Measurements from ENCODE around the gene RNF20.
"Not testable (repeated sequence)": the region's sequence is repeated elsewhere in the genome, so short reads cannot be mapped to it uniquely, and the experiment has no call there.

Gene RNF20

DNA sequence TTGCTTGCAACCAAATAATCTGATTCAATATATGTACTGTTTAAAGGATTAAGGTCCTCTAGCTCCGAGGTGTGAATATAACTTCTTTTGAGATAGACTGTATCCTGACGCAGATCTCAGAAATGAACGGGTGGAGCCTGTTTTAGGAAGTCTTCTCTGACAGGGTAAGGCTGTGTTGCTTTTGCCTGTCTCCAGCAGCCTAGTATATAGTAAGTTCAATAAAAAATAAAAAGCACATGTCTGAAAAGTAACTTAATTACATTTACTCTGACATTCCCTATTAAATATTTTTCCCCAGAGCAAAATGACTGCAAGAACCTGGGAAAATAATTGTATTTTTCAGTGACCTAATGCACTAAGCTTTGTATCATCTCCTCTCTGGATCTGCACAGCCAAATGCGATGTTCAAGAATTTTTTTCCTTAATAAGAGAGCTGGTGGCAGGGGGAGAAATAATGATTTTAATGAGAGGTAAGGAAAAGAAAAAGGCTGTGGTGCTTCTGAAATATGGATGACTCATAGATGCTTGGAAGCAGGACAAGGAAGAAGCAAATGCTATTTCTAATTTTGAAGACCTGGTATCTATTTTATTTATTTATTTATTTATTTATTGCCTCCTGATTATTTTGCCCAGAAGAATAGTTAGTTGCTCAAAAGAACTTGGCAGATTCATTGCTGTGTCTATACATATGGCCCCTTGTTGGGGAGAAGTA, 53.8 kb downstream of the RNF20 start (continued):
- no peak for TF ChIP-seq SP7 (tag by site-specific recombination; IDR thresholded peaks at IDR 0.05)

DNA sequence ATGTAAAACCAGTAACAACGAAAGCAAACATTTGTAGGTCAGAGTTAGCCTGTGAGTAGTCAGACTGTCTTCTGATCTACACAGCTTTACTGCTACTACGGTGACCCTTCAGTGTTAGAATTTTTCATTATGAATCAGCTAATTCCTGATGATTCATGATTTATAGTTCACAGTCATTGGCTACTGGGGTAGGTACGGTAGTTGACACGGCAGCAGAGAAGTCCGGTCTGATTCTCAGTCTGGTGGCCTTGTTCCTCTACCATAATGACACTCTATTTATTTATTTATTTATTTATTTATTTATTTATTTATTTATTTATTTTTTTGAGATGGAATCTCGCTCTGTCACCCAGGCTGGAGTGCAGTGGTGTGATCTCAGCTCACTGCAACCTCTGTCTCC, 56.4 kb downstream of the RNF20 start:
- POLR2A ChIA-PET; H3K9me3 ChIP-seq (ENCODE audit: control insufficient read depth, insufficient read depth, low read depth, low read length); H3K27ac ChIP-seq (ENCODE audit: extremely low read depth, low read depth, low read length); H3K4me1 ChIP-seq (ENCODE audit: control insufficient read depth, insufficient read depth, low read length); H3K36me3 ChIP-seq (ENCODE audit: control insufficient read depth in 2 of 2, insufficient read depth in 1 of 2, low read length in 2 of 2); H3K4me3 ChIP-seq (ENCODE audit: low read depth, low read length): not testable (repeated sequence)
- CTCF ChIA-PET = interaction anchor here (1.0 to 2.0 kb wide), 2 partner anchors 12 to 23 kb away, joined by 5 to 6 read pairs; no protein-coding TSS in a partner anchor
- TF ChIP-seq ZBTB8A (tag by site-specific recombination; IDR thresholded peaks at IDR 0.05) = peak; percentile 53
- peak; percentile 25 for TF ChIP-seq ZNF510 (tag by site-specific recombination; IDR thresholded peaks at IDR 0.05; ENCODE audit: insufficient replicate concordance)
- peak; percentile 76 for TF ChIP-seq ZNF555 (tag by site-specific recombination; conservative IDR thresholded peaks at IDR 0.05)
- TF ChIP-seq ZNF426 (tag by site-specific recombination; IDR thresholded peaks at IDR 0.05) = peak; percentile 73
- TF ChIP-seq, protein P1, sequence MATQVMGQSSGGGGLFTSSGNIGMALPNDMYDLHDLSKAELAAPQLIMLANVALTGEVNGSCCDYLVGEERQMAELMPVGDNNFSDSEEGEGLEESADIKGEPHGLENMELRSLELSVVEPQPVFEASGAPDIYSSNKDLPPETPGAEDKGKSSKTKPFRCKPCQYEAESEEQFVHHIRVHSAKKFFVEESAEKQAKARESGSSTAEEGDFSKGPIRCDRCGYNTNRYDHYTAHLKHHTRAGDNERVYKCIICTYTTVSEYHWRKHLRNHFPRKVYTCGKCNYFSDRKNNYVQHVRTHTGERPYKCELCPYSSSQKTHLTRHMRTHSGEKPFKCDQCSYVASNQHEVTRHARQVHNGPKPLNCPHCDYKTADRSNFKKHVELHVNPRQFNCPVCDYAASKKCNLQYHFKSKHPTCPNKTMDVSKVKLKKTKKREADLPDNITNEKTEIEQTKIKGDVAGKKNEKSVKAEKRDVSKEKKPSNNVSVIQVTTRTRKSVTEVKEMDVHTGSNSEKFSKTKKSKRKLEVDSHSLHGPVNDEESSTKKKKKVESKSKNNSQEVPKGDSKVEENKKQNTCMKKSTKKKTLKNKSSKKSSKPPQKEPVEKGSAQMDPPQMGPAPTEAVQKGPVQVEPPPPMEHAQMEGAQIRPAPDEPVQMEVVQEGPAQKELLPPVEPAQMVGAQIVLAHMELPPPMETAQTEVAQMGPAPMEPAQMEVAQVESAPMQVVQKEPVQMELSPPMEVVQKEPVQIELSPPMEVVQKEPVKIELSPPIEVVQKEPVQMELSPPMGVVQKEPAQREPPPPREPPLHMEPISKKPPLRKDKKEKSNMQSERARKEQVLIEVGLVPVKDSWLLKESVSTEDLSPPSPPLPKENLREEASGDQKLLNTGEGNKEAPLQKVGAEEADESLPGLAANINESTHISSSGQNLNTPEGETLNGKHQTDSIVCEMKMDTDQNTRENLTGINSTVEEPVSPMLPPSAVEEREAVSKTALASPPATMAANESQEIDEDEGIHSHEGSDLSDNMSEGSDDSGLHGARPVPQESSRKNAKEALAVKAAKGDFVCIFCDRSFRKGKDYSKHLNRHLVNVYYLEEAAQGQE (tag by site-specific recombination; IDR thresholded peaks at IDR 0.05) = peak; percentile 40; the same call in 1 of the 2 replicates
- TF ChIP-seq ZBTB21 (tag by site-specific recombination; IDR thresholded peaks at IDR 0.05) = 0 out of 2 replicates have a peak, but pooled peaks have one; percentile 21
- 0 out of 2 replicates have a peak, but pooled peaks have one; percentile 49 for TF ChIP-seq ZNF560 (tag by site-specific recombination; IDR thresholded peaks at IDR 0.05; ENCODE audit: borderline replicate concordance)
- TF ChIP-seq, protein P2, sequence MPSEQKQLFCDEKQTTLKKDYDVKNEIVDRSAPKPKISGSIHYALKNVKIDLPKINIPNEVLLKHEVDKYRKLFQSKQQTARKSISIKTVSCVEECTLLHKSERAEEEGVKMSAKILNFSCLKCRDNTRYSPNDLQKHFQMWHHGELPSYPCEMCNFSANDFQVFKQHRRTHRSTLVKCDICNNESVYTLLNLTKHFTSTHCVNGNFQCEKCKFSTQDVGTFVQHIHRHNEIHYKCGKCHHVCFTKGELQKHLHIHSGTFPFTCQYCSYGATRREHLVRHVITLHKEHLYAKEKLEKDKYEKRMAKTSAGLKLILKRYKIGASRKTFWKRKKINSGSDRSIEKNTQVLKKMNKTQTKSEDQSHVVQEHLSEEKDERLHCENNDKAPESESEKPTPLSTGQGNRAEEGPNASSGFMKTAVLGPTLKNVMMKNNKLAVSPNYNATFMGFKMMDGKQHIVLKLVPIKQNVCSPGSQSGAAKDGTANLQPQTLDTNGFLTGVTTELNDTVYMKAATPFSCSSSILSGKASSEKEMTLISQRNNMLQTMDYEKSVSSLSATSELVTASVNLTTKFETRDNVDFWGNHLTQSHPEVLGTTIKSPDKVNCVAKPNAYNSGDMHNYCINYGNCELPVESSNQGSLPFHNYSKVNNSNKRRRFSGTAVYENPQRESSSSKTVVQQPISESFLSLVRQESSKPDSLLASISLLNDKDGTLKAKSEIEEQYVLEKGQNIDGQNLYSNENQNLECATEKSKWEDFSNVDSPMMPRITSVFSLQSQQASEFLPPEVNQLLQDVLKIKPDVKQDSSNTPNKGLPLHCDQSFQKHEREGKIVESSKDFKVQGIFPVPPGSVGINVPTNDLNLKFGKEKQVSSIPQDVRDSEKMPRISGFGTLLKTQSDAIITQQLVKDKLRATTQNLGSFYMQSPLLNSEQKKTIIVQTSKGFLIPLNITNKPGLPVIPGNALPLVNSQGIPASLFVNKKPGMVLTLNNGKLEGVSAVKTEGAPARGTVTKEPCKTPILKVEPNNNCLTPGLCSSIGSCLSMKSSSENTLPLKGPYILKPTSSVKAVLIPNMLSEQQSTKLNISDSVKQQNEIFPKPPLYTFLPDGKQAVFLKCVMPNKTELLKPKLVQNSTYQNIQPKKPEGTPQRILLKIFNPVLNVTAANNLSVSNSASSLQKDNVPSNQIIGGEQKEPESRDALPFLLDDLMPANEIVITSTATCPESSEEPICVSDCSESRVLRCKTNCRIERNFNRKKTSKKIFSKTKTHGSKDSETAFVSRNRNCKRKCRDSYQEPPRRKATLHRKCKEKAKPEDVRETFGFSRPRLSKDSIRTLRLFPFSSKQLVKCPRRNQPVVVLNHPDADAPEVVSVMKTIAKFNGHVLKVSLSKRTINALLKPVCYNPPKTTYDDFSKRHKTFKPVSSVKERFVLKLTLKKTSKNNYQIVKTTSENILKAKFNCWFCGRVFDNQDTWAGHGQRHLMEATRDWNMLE (tag by site-specific recombination; conservative IDR thresholded peaks at IDR 0.05; ENCODE audit: low read depth) = peak; percentile 78
- TF ChIP-seq ZNF140 (tag by site-specific recombination; IDR thresholded peaks at IDR 0.05) = peak; percentile 57; the same call in 1 of the 2 replicates
- peak; percentile 36; the same call in 1 of the 2 replicates for TF ChIP-seq ZNF623 (tag by site-specific recombination; IDR thresholded peaks at IDR 0.05)
- TF ChIP-seq, protein P3, sequence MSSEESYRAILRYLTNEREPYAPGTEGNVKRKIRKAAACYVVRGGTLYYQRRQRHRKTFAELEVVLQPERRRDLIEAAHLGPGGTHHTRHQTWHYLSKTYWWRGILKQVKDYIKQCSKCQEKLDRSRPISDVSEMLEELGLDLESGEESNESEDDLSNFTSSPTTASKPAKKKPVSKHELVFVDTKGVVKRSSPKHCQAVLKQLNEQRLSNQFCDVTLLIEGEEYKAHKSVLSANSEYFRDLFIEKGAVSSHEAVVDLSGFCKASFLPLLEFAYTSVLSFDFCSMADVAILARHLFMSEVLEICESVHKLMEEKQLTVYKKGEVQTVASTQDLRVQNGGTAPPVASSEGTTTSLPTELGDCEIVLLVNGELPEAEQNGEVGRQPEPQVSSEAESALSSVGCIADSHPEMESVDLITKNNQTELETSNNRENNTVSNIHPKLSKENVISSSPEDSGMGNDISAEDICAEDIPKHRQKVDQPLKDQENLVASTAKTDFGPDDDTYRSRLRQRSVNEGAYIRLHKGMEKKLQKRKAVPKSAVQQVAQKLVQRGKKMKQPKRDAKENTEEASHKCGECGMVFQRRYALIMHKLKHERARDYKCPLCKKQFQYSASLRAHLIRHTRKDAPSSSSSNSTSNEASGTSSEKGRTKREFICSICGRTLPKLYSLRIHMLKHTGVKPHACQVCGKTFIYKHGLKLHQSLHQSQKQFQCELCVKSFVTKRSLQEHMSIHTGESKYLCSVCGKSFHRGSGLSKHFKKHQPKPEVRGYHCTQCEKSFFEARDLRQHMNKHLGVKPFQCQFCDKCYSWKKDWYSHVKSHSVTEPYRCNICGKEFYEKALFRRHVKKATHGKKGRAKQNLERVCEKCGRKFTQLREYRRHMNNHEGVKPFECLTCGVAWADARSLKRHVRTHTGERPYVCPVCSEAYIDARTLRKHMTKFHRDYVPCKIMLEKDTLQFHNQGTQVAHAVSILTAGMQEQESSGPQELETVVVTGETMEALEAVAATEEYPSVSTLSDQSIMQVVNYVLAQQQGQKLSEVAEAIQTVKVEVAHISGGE (tag by site-specific recombination; conservative IDR thresholded peaks at IDR 0.05; ENCODE audit: low read depth) = peak; percentile 66
- peak; percentile 75; the same call in 1 of the 2 replicates for TF ChIP-seq ZNF394 (tag by site-specific recombination; IDR thresholded peaks at IDR 0.05; ENCODE audit: borderline replicate concordance)

Data from HEK293 (cell line).